Gastrocnemius medialis (tissue), 4 donors: ENCODE data around the gene NAV3.

Source experiments
- CTCF ChIP-seq, 5 experiments: fragments of 450-650 bp in 3 of 5; fragments of 200-600 bp in 2 of 5; sonication (generic) in 2 of 5; IDR thresholded peaks in 4 of 5; conservative IDR thresholded peaks in 1 of 5; 1 replicate in 4 of 5; 2 replicates in 1 of 5; pipeline ENCODE4 v1.5.1; 2016 to 2019; ENCODE audit warnings: antibody characterized with exemption in 5 of 5, mild to moderate bottlenecking in 3 of 5, moderate library complexity in 3 of 5
- POLR2A ChIP-seq, 2 donors: fragments of 450-650 bp; IDR thresholded peaks; one replicate each; pipeline ENCODE4 v1.6.1; 2017; ENCODE audit warnings: antibody characterized with exemption in 2 of 2, mild to moderate bottlenecking in 2 of 2, moderate library complexity in 2 of 2

- no peak for TF ChIP-seq CTCF (IDR thresholded peaks at IDR 0.05 in 4 of 5, conservative IDR thresholded peaks at IDR 0.05 in 1 of 5)
- no peak for TF ChIP-seq POLR2A (IDR thresholded peaks at IDR 0.05)
These were observed 48.2 kb downstream of the NAV3 start for GRCh38 chr12:77878901-77879300.
